ENCODE results near the gene CNTN1. TPM values are rescaled to one million over a fixed set of nuclear protein-coding genes. Genes with fewer than 3 reads are reported as not detected.

The CNTN1 gene
- total RNA-seq, 6 experiments from 2014 or later: 0.09 to 0.66 (median 0.26) TPM

DNA sequence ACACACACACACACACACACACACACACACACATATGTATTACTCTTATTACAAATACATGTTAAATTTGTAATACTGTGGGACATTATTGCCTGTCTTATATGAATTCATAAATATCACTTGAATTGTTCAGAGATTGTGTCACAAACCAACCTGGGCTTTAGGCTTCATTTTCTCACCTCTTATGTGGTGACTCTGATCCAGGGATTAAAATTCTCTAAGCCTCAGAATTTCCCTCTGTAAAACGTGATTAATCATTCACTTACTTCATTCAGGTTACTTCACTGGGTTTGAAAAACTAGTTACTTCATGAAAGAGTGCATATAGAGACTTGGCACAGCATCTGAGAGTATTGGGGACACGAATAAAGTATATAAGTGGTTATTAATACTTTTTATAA, 255.6 kb downstream of the CNTN1 start:
- no peak overlapping the region for H3K27ac ChIP-seq
- no peaks in the 10 kb centered on the region for H3K27me3 ChIP-seq
- no peaks in the 10 kb centered on the region for H3K4me1 ChIP-seq
- ATAC-seq: no peak
- H3K4me3 ChIP-seq: no peak overlapping the region
- no peaks in the 10 kb centered on the region for H3K9me3 ChIP-seq
- DNase-seq: no peak
- 15% methylated on average over 2 of the region's 2 CpGs for WGBS (ENCODE audit: insufficient coverage, low coverage, low lambda C conversion rate, missing lambda C conversion rate)
- no peaks in the 10 kb centered on the region for H3K36me3 ChIP-seq
- intact Hi-C loops (cut with DNase I): loop anchor here in 1 of 2 donors (10.0 kb wide), 1 partner anchor 1077 kb away; no protein-coding TSS in a partner anchor
- TF ChIP-seq, protein P1, sequence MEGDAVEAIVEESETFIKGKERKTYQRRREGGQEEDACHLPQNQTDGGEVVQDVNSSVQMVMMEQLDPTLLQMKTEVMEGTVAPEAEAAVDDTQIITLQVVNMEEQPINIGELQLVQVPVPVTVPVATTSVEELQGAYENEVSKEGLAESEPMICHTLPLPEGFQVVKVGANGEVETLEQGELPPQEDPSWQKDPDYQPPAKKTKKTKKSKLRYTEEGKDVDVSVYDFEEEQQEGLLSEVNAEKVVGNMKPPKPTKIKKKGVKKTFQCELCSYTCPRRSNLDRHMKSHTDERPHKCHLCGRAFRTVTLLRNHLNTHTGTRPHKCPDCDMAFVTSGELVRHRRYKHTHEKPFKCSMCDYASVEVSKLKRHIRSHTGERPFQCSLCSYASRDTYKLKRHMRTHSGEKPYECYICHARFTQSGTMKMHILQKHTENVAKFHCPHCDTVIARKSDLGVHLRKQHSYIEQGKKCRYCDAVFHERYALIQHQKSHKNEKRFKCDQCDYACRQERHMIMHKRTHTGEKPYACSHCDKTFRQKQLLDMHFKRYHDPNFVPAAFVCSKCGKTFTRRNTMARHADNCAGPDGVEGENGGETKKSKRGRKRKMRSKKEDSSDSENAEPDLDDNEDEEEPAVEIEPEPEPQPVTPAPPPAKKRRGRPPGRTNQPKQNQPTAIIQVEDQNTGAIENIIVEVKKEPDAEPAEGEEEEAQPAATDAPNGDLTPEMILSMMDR (IDR thresholded peaks at IDR 0.05): no peak
- TF ChIP-seq POLR2A (IDR thresholded peaks at IDR 0.05): no peak

DNA sequence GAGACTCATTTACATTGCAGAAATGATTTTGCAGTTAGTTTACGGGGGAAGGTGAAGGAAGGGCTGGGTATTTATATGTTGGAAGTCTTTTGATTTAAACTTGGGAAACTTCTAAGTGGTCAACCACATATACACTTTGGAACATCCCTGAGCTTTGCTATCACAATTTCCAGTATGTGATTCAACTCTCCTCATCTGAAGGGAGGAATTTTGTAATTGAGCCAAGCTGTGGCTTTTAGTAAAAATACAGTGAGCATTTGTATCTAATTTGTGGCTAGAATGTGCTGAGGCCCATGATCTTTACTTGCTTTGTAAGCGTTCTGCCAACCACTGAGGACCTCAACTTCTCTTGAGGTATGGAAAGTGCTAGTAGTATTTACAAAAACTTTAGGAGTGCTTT, 260.8 kb downstream of the CNTN1 start:
- ATAC-seq (no peak), DNase-seq (no peak)
- intact Hi-C loops (cut with DNase I): no loop called here
- Histone ChIP-seq H3K4me3 (no peak overlapping the region), H3K9me3 (no peaks in the 10 kb centered on the region), H3K36me3 (no peaks in the 10 kb centered on the region), H3K27me3 (no peaks in the 10 kb centered on the region), H3K27ac (no peak overlapping the region), H3K4me1 (no peaks in the 10 kb centered on the region)
- TF ChIP-seq POLR2A (IDR thresholded peaks at IDR 0.05): no peak
- TF ChIP-seq, protein P1 (IDR thresholded peaks at IDR 0.05): no peak
- 57% methylated on average over 2 of the region's 2 CpGs for WGBS (ENCODE audit: insufficient coverage, low coverage, low lambda C conversion rate, missing lambda C conversion rate)

DNA sequence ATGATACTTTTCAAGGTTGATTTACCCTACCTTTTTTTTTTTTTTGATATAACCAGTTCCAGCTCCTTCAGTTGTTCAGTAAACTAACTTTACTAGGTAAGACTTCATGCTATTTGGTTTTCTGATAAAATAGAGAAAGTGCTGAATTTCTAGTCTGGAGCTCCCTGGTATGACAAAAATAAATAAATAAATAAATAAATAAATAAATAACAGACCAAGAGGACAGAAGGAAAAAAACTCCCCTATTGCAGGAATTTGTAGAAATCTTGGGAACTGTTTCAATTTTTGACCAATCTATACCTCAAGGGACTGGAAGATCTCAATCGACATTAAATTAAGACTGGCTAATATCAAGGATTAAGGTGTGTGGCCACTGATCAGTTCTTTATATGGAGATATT, 265.2 kb downstream of the CNTN1 start:
- Histone ChIP-seq H3K36me3 (no peaks in the 10 kb centered on the region), H3K27me3 (no peaks in the 10 kb centered on the region), H3K9me3 (no peaks in the 10 kb centered on the region), H3K27ac (no peak overlapping the region), H3K4me1 (no peaks in the 10 kb centered on the region), H3K4me3 (no peak overlapping the region)
- no peak for ATAC-seq
- WGBS (ENCODE audit: insufficient coverage, low coverage, low lambda C conversion rate, missing lambda C conversion rate): 62% methylated on average over 1 of the region's 1 CpG
- intact Hi-C loops (cut with DNase I): no loop called here
- DNase-seq: no peak
- TF ChIP-seq, protein P1 (IDR thresholded peaks at IDR 0.05): no peak
- TF ChIP-seq POLR2A (IDR thresholded peaks at IDR 0.05): no peak

DNA sequence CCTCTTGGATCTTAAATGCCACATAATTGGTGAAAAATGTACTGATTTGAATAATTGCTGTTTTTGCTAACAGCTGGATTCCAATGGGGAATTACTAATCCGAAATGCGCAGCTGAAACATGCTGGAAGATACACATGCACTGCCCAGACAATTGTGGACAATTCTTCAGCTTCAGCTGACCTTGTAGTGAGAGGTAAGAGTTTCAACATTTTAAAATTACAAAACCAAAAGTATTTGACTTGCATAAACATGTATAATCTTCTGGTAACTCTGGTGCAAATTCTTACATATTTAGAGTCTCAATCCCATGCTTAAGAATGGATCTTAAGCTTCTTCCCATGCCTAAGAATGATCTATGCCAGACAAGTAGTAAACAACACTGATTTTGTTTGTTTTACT, 266.8 kb downstream of the CNTN1 start:
- 81% methylated on average over 2 of the region's 2 CpGs for WGBS (ENCODE audit: insufficient coverage, low coverage, low lambda C conversion rate, missing lambda C conversion rate)
- ATAC-seq: no peak

More for the DNA sequence above, 266.8 kb downstream of the CNTN1 start:
- intact Hi-C loops (cut with DNase I): no loop called here
- Histone ChIP-seq H3K9me3 (no peaks in the 10 kb centered on the region), H3K27ac (no peak overlapping the region), H3K4me1 (no peaks in the 10 kb centered on the region), H3K4me3 (no peak overlapping the region), H3K27me3 (no peaks in the 10 kb centered on the region), H3K36me3 (no peaks in the 10 kb centered on the region)
- TF ChIP-seq POLR2A (IDR thresholded peaks at IDR 0.05): no peak
- TF ChIP-seq, protein P1 (IDR thresholded peaks at IDR 0.05): no peak
- no peak for DNase-seq
